Kidney (tissue), 14 donors: ENCODE measurements around the gene CTTN. TPM values are rescaled to one million over a fixed set of nuclear protein-coding genes. Genes with fewer than 3 reads are reported as not detected.

Source experiments
- DNase-seq, 5 donors: peaks; one replicate each; pipeline ENCODE4 v3.0.0-alpha.2; 2013 to 2020
- FAIRE-seq: peaks from 2 replicates; lab custom pipeline; 2012; peaks lifted over from hg19 to GRCh38; lab: Jason Lieb, UNC
- H3K27ac ChIP-seq, 2 donors: one replicate each; pipeline ENCODE4 v1.7.0; 2013; ENCODE audit warnings: low read depth in 2 of 2, low read length in 2 of 2, inconsistent platforms in 1 of 2
- H3K27me3 ChIP-seq: one replicate; pipeline ENCODE4 v1.7.1; 2013; ENCODE audit warnings: low read length, inconsistent platforms; ENCODE audit not compliant: control insufficient read depth, insufficient read depth
- H3K36me3 ChIP-seq, 3 donors: one replicate each; pipeline versions ENCODE4 v1.7.0 to v1.7.1; 2013; ENCODE audit warnings: low read length in 3 of 3, control low read depth in 1 of 3, inconsistent platforms in 1 of 3; ENCODE audit not compliant: insufficient read depth in 3 of 3, control insufficient read depth in 2 of 3
- H3K4me1 ChIP-seq, 3 donors: one replicate each; pipeline versions ENCODE4 v1.7.0 to v1.7.1; 2013; ENCODE audit warnings: low read length in 3 of 3, inconsistent platforms in 1 of 3, low read depth in 1 of 3; ENCODE audit not compliant: control insufficient read depth in 2 of 3, insufficient read depth in 2 of 3
- H3K4me3 ChIP-seq, 3 donors: one replicate each; pipeline versions ENCODE4 v1.7.0 to v1.8.1; 2013; ENCODE audit warnings: low read length in 3 of 3, control low read depth in 1 of 3, inconsistent platforms in 1 of 3
- H3K9ac ChIP-seq, 3 donors: one replicate each; pipeline versions ENCODE4 v1.7.0 to v1.7.1; 2013; ENCODE audit warnings: low read length in 3 of 3, control low read depth in 1 of 3, inconsistent platforms in 1 of 3
- H3K9me3 ChIP-seq, 3 donors: one replicate each; pipeline versions ENCODE4 v1.7.0 to v1.7.1; 2013; ENCODE audit warnings: low read length in 3 of 3, control low read depth in 1 of 3, inconsistent platforms in 1 of 3; ENCODE audit not compliant: control insufficient read depth in 2 of 3, insufficient read depth in 1 of 3
- CTCF ChIP-seq: IDR thresholded peaks from 3 replicates; pipeline ENCODE4 v1.5.1; 2012; ENCODE audit warnings: mild to moderate bottlenecking, moderate library complexity, borderline replicate concordance; ENCODE audit not compliant: insufficient read depth; ENCODE audit errors: extremely low read depth
- intact Hi-C: fragments of 100-400 bp; cut with DNase I; formaldehyde crosslinking; loops from one replicate; pipeline ENCODE4 v1.11.1; 2022
- polyA plus RNA-seq: library from polyadenylated mRNA; stranded (reverse); fragments of 350-450 nt; fragmentation: Illumina TruSeq; extraction: RNeasy Lipid Tissue Mini Kit (QIAGEN cat#74804); gene quantifications from one replicate; pipeline ENCODE4 v1.2.3, GENCODE V29; 2014; ENCODE audit warnings: low read depth, low replicate concordance; ENCODE audit not compliant: insufficient read depth
- total RNA-seq: library from RNA; stranded (reverse); fragmentation: NEBNext Ultra II Directional; extraction: Animal tissue kit (Norgen Biotek cat#: 25700); gene quantifications from one replicate; pipeline ENCODE4 v1.2.1, GENCODE V29; 2021
- donor health status: control.
- donor health status: control.
- donor health status: control.
- donor health status: control.
- donor health status: control.
- donor health status: DM: yes; HTN: yes; CAD: no.
- donor health status: Normal renal cell carcinoma (clear cell type).

CTTN gene
- total and polyA plus RNA-seq, 2 donors from 2014 or later, result 84.9 to 316 TPM

GRCh38 chr11:70467201-70468085 is 69.1 kb downstream of the CTTN start:
- H3K27ac ChIP-seq, result no peak overlapping the region
- peaks cover 0 to 1% (median 0%) of the 10 kb centered on the region in 3 donors for H3K36me3 ChIP-seq
- no peaks in the 10 kb centered on the region for H3K4me1 ChIP-seq
- no peak overlapping the region for H3K4me3 ChIP-seq
- intact Hi-C loops, result no loop called here
- FAIRE-seq (peak; percentile 60), DNase-seq (peak in 3 of 5 donors; percentile 68 to 79 (median 71))
- H3K9me3 ChIP-seq, result no peaks in the 10 kb centered on the region
- H3K9ac ChIP-seq, result no peak overlapping the region
- no peaks in the 10 kb centered on the region for H3K27me3 ChIP-seq
- peak; percentile 78 for TF ChIP-seq CTCF

- FAIRE-seq (no peak), DNase-seq (no peak)
- Histone ChIP-seq H3K4me1 (no peaks in the 10 kb centered on the region), H3K4me3 (no peak overlapping the region), H3K9ac (no peak overlapping the region), H3K27me3 (no peaks in the 10 kb centered on the region), H3K9me3 (no peaks in the 10 kb centered on the region), H3K27ac (no peak overlapping the region), H3K36me3 (peaks cover 0 to 6% (median 0%) of the 10 kb centered on the region in 3 donors)
- intact Hi-C loops, result no loop called here
- TF ChIP-seq CTCF, result no peak
These were observed 70.2 kb downstream of the CTTN start for GRCh38 chr11:70468256-70469195.

- Histone ChIP-seq H3K4me1 (no peaks in the 10 kb centered on the region), H3K27ac (no peak overlapping the region), H3K4me3 (no peak overlapping the region), H3K27me3 (no peaks in the 10 kb centered on the region), H3K36me3 (peaks cover 0 to 6% (median 0%) of the 10 kb centered on the region in 3 donors), H3K9me3 (no peaks in the 10 kb centered on the region), H3K9ac (no peak overlapping the region)
- no peak for TF ChIP-seq CTCF
- no peak for DNase-seq
- FAIRE-seq, result no peak
- intact Hi-C loops, result loop anchor here (5.0 kb wide), 1 partner anchor 287 kb away; no protein-coding TSS in a partner anchor
These were observed 71.8 kb downstream of the CTTN start for GRCh38 chr11:70470127-70470526.
